H1 (cell line): Measurements from ENCODE around the gene ST3GAL2. TPM values are rescaled to one million over a fixed set of nuclear protein-coding genes. Genes with fewer than 3 reads are reported as not detected.

Experiments used
- polyA plus RNA-seq, 7 experiments: library from polyadenylated mRNA; depleted of rRNA in 3 of 7; stranded (reverse) in 5 of 7; unstranded in 2 of 7; fragments of >200 nt in 5 of 7; fragments of 200-250 nt in 2 of 7; gene quantifications; 1 replicate in 5 of 7; 2 replicates in 1 of 7; 4 replicates in 1 of 7; pipeline versions ENCODE4 v1.2.1 to v1.2.3, GENCODE V29; 2011 to 2013; ENCODE audit warnings: missing spikeins in 2 of 7, mixed read lengths in 2 of 7
- total RNA-seq: library from RNA; stranded (reverse); fragmentation: NEBNext Ultra II Directional; extraction: Animal tissue kit (Norgen Biotek cat#: 25700); gene quantifications from 2 replicates; pipeline ENCODE4 v1.2.1, GENCODE V29; 2021
- TF ChIP-seq, protein P1 (sequence below): IDR thresholded peaks from 2 replicates; pipeline ENCODE4 v1.6.1; 2011; ENCODE audit warnings: low read length, improper control_type of control experiment

ST3GAL2 gene
- total and polyA plus RNA-seq, 2 of the 8 experiments (the other 6 are each of a cell fraction or from before 2014, with no cell fraction given), result 14.4 to 39.7 TPM

DNA sequence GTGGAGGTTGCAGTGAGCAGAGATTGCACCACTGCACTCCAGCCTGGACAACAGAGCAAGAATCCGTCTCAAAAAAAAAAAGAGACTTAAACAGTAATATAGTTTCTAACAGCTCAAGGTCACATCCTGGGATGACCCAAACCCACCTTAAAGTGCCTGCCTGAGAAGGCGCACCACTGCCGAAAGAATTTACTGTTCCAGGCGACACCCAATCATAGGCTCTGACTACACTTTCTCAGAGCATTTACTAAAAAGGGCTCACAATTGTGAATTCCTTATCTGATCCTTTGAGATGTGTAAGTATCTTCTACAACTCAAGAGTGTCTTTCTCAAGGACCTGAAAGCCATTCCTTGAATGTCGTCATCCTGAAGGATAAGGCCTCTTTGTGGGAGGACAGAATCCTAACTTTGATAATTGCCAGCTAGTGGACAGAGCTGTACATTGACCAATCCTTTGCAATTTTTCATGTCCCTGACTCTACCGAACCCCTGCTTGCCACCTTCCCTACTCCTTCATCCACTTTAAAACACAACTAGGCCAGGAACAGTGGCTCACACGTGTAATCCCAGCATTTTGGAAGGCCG, 2.6 kb upstream of the ST3GAL2 start (continued):
- TF ChIP-seq, protein P1, sequence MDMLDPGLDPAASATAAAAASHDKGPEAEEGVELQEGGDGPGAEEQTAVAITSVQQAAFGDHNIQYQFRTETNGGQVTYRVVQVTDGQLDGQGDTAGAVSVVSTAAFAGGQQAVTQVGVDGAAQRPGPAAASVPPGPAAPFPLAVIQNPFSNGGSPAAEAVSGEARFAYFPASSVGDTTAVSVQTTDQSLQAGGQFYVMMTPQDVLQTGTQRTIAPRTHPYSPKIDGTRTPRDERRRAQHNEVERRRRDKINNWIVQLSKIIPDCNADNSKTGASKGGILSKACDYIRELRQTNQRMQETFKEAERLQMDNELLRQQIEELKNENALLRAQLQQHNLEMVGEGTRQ, result no peak
